ENCODE results near the gene RNF20.

Gene RNF20

GRCh38 chr9:101590901-101591300 lies 57.2 kb downstream of the RNF20 start:
- DNase-seq: no peak

GRCh38 chr9:101591787-101592446 lies 58.3 kb downstream of the RNF20 start:
- no peak for DNase-seq

GRCh38 chr9:101592788-101593187 lies 59.1 kb downstream of the RNF20 start:
- DNase-seq: no peak

GRCh38 chr9:101593345-101593744 lies 59.7 kb downstream of the RNF20 start:
- no peak for DNase-seq

GRCh38 chr9:101594796-101595195 lies 61.1 kb downstream of the RNF20 start, which contains the start of gene PPP3R2:
Gene PPP3R2, minus strand, starts transcription at chr9:101594969. Its CDS starts 48 bp downstream, at chr9:101594921.
- no peak for DNase-seq

- peak; percentile 14 for DNase-seq
Observed at GRCh38 chr9:101601904-101602765, 68.5 kb downstream of the RNF20 start.

GRCh38 chr9:101604296-101604695 lies 70.6 kb downstream of the RNF20 start:
- no peak for DNase-seq

GRCh38 chr9:101605547-101605946 lies 71.9 kb downstream of the RNF20 start:
- DNase-seq: no peak
